KMS-11 (cell line): ENCODE measurements around the gene TBC1D3I.

ENCODE experiments used
- H2AFZ ChIP-seq: fragments of 200-600 bp; sonication (generic); 2 replicates; pipeline ENCODE4 v1.6.1; 2016; ENCODE audit warnings: antibody characterized with exemption, mixed run types, low read depth
- H3K27ac ChIP-seq: fragments of 200-600 bp; sonication (generic); 2 replicates; pipeline ENCODE4 v1.6.1; 2016; ENCODE audit warnings: mild to moderate bottlenecking, mixed run types
- H3K27me3 ChIP-seq: fragments of 200-600 bp; sonication (generic); 2 replicates; pipeline ENCODE4 v1.6.1; 2017; ENCODE audit warnings: mild to moderate bottlenecking, low read depth, mixed run types, moderate library complexity; ENCODE audit not compliant: insufficient read depth
- H3K36me3 ChIP-seq: fragments of 200-600 bp; sonication (generic); 2 replicates; pipeline ENCODE4 v1.6.1; 2017; ENCODE audit warnings: mild to moderate bottlenecking, mixed run types; ENCODE audit not compliant: insufficient read depth
- H3K4me1 ChIP-seq: fragments of 200-600 bp; sonication (generic); 2 replicates; pipeline ENCODE4 v1.6.1; 2016; ENCODE audit warnings: mild to moderate bottlenecking, low read depth, mixed run types; ENCODE audit not compliant: poor library complexity, severe bottlenecking
- H3K4me2 ChIP-seq: fragments of 200-600 bp; sonication (generic); 2 replicates; pipeline ENCODE4 v1.7.0; 2016; ENCODE audit warnings: mild to moderate bottlenecking, mixed run types
- H3K4me3 ChIP-seq: fragments of 200-600 bp; sonication (generic); IDR thresholded peaks from 2 replicates; pipeline ENCODE4 v1.6.1; 2017; ENCODE audit warnings: low read depth, low read length, mixed read lengths; ENCODE audit not compliant: insufficient read depth
- H3K79me2 ChIP-seq: fragments of 200-600 bp; sonication (generic); 2 replicates; pipeline ENCODE4 v1.6.1; 2016; ENCODE audit warnings: low read depth, mixed run types; ENCODE audit not compliant: insufficient read depth
- H3K9ac ChIP-seq: fragments of 200-600 bp; sonication (generic); 2 replicates; pipeline ENCODE4 v1.6.1; 2016; ENCODE audit warnings: mild to moderate bottlenecking, mixed run types
- H4K20me1 ChIP-seq: fragments of 200-600 bp; sonication (generic); 2 replicates; pipeline ENCODE4 v1.6.1; 2016; ENCODE audit warnings: mild to moderate bottlenecking, mixed run types; ENCODE audit not compliant: insufficient read depth
- TF ChIP-seq, protein P1 (sequence below): fragments of 200-600 bp; sonication (generic); conservative IDR thresholded peaks from 2 replicates; pipeline ENCODE4 v1.6.1; 2017; ENCODE audit warnings: low read depth, mild to moderate bottlenecking, antibody characterized with exemption, low read length, moderate library complexity, mixed read lengths

The TBC1D3I gene

GRCh38 chr17:36205637-36206485 is 58.5 kb downstream of the TBC1D3I start:
- Histone ChIP-seq H3K27me3 (no peaks in the 10 kb centered on the region), H3K4me3 (no peak overlapping the region), H2AFZ (no peak overlapping the region), H3K4me1 (peaks cover 42% of the 10 kb centered on the region), H3K36me3 (no peaks in the 10 kb centered on the region), H3K4me2 (peak overlapping the region; percentile 9; the same call in 1 of the 2 replicates), H3K79me2 (no peaks in the 10 kb centered on the region), H4K20me1 (no peaks in the 10 kb centered on the region), H3K9ac (no peak overlapping the region), H3K27ac (no peak overlapping the region)
- TF ChIP-seq, protein P1, sequence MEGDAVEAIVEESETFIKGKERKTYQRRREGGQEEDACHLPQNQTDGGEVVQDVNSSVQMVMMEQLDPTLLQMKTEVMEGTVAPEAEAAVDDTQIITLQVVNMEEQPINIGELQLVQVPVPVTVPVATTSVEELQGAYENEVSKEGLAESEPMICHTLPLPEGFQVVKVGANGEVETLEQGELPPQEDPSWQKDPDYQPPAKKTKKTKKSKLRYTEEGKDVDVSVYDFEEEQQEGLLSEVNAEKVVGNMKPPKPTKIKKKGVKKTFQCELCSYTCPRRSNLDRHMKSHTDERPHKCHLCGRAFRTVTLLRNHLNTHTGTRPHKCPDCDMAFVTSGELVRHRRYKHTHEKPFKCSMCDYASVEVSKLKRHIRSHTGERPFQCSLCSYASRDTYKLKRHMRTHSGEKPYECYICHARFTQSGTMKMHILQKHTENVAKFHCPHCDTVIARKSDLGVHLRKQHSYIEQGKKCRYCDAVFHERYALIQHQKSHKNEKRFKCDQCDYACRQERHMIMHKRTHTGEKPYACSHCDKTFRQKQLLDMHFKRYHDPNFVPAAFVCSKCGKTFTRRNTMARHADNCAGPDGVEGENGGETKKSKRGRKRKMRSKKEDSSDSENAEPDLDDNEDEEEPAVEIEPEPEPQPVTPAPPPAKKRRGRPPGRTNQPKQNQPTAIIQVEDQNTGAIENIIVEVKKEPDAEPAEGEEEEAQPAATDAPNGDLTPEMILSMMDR = no peak

GRCh38 chr17:36204724-36205500 is 59.5 kb downstream of the TBC1D3I start:
- Histone ChIP-seq H3K4me2 (no peak overlapping the region; the same call in 1 of the 2 replicates), H3K36me3 (no peaks in the 10 kb centered on the region), H4K20me1 (no peaks in the 10 kb centered on the region), H3K79me2 (no peaks in the 10 kb centered on the region), H3K4me1 (peaks cover 51% of the 10 kb centered on the region), H2AFZ (no peak overlapping the region), H3K27ac (no peak overlapping the region), H3K4me3 (no peak overlapping the region), H3K27me3 (no peaks in the 10 kb centered on the region), H3K9ac (no peak overlapping the region)
- TF ChIP-seq, protein P1 = no peak
